HepG2 (cell line): ENCODE data around the gene TSHZ1. TPM values are rescaled to one million over a fixed set of nuclear protein-coding genes. Genes with fewer than 3 reads are reported as not detected.

ENCODE experiments used
- ATAC-seq: fragments of 200-7000 bp; cut with Tn5 transposase; 3 replicates; pipeline ENCODE4 v1.9.1; 2020; ENCODE audit warnings: mild to moderate bottlenecking, moderate library complexity
- BruUV-seq: library from RNA; stranded (reverse); fragments of 400-500 nt; replicated peaks from 2 replicates; lab custom pipeline; 2021; lab: Mats Ljungman, UMichigan
- CTCF ChIA-PET: fragments of 300-600 bp; formaldehyde crosslinking; extraction: SDS; loops from one replicate; lab custom pipeline; 2021; ENCODE audit warnings: low total read pairs, inconsistent platforms, low intra/inter-chr PET ratio; lab: Yijun Ruan, JAX
- POLR2A ChIA-PET: fragments of 350-600 bp; sonication (Branson Sonifier 250); formaldehyde crosslinking; loops from one replicate; lab custom pipeline; 2020; ENCODE audit warnings: antibody characterized with exemption, inconsistent platforms; lab: Yijun Ruan, JAX
- DNase-seq: peaks from one replicate; pipeline ENCODE4 v3.0.0-alpha.2; 2015; ENCODE audit warnings: low spot score
- FAIRE-seq: peaks from 3 replicates; lab custom pipeline; 2011; peaks lifted over from hg19 to GRCh38; lab: Jason Lieb, UNC
- H2AFZ ChIP-seq: one replicate; pipeline ENCODE4 v1.6.1; 2011; ENCODE audit warnings: low read length, inconsistent platforms
- H3K27ac ChIP-seq: fragments of 300-600 bp; 3 replicates; pipeline ENCODE4 v1.8.0; 2011; ENCODE audit warnings: mixed run types, mild to moderate bottlenecking, mixed read lengths, low read length, inconsistent platforms; ENCODE audit not compliant: insufficient read depth; ENCODE audit errors: extremely low read length
- H3K27me3 ChIP-seq, 2 experiments: fragments of 200-600 bp in 1 of 2; 2 replicates in 1 of 2; 3 replicates in 1 of 2; pipeline versions ENCODE4 v1.6.0 to v1.8.0; 2011; ENCODE audit warnings: low read length in 2 of 2, mild to moderate bottlenecking in 2 of 2, moderate library complexity in 2 of 2, inconsistent platforms in 1 of 2; ENCODE audit not compliant: insufficient read depth in 2 of 2, control insufficient read depth in 1 of 2
- H3K36me3 ChIP-seq, 2 experiments: fragments of 200-600 bp in 1 of 2; replicated peaks in 1 of 2; 2 replicates in 1 of 2; 3 replicates in 1 of 2; pipeline versions ENCODE4 v1.5.1 to v1.8.0; 2011; ENCODE audit warnings: low read length in 2 of 2, inconsistent platforms in 1 of 2; ENCODE audit not compliant: insufficient read depth in 2 of 2, control insufficient read depth in 1 of 2
- H3K4me1 ChIP-seq: 2 replicates; pipeline ENCODE4 v1.5.1; 2012; ENCODE audit warnings: low read length, inconsistent platforms; ENCODE audit not compliant: insufficient read depth
- H3K4me2 ChIP-seq: 2 replicates; pipeline ENCODE4 v1.6.0; 2011; ENCODE audit warnings: low read depth, low read length, inconsistent platforms
- H3K4me3 ChIP-seq, 3 experiments: fragments of 200-600 bp in 1 of 3; sonication (generic), shearing (Covaris generic) in 1 of 3; replicated peaks in 1 of 3; 2 replicates each; pipeline ENCODE4 v1.5.1; 2011 to 2016; ENCODE audit warnings: low read length in 3 of 3, inconsistent platforms in 2 of 3, low read depth in 2 of 3, mild to moderate bottlenecking in 2 of 3, control low read depth in 1 of 3, mixed read lengths in 1 of 3; ENCODE audit not compliant: insufficient read depth in 1 of 3
- H3K79me2 ChIP-seq: one replicate; pipeline ENCODE4 v1.6.1; 2011; ENCODE audit warnings: low read length, inconsistent platforms; ENCODE audit not compliant: insufficient read depth
- H3K9ac ChIP-seq: 2 replicates; pipeline ENCODE4 v1.6.0; 2011; ENCODE audit warnings: mild to moderate bottlenecking, low read depth, low read length, inconsistent platforms; ENCODE audit not compliant: insufficient read depth
- H3K9me3 ChIP-seq: 2 replicates; pipeline ENCODE4 v1.5.1; 2012; ENCODE audit warnings: mild to moderate bottlenecking, low read length
- H4K20me1 ChIP-seq: 2 replicates; pipeline ENCODE4 v1.6.0; 2011; ENCODE audit warnings: inconsistent platforms, mild to moderate bottlenecking, low read length, moderate library complexity; ENCODE audit not compliant: insufficient read depth
- NCOA5 ChIP-seq: sonication (generic); formaldehyde crosslinking; IDR thresholded peaks from 2 replicates; pipeline ENCODE4 v1.4.0; 2020; ENCODE audit warnings: missing genetic modification reagents
- NR3C1 ChIP-seq: sonication (generic); formaldehyde crosslinking; IDR thresholded peaks from 2 replicates; pipeline ENCODE4 v1.4.0; 2020; ENCODE audit warnings: missing genetic modification reagents
- ZBTB1 ChIP-seq: sonication (generic); formaldehyde crosslinking; IDR thresholded peaks from 2 replicates; pipeline ENCODE4 v1.4.0; 2020; ENCODE audit warnings: missing genetic modification reagents, borderline replicate concordance
- ZFX ChIP-seq: sonication (generic); formaldehyde crosslinking; IDR thresholded peaks from 2 replicates; pipeline ENCODE4 v1.4.0; 2020; ENCODE audit warnings: mild to moderate bottlenecking, low read depth, missing genetic modification reagents, moderate library complexity
- ZNF766 ChIP-seq: sonication (generic); formaldehyde crosslinking; IDR thresholded peaks from 2 replicates; pipeline ENCODE4 v1.5.0; 2020; ENCODE audit warnings: missing genetic modification reagents, borderline replicate concordance
- WGBS: methylation state at CpG from one replicate; pipeline ENCODE4 v1.1.6; 2017; ENCODE audit warnings: low lambda C conversion rate; 5-methylcytosine and 5-hydroxymethylcytosine counted together
- in situ Hi-C: cut with HindIII; loops from 2 replicates; pipeline ENCODE4 v1.10.0; 2017; ENCODE audit warnings: low pct_unique_long_range_greater_than_20kb; ENCODE audit not compliant: extremely low pct_ligation_motif_present
- intact Hi-C: fragments of 100-400 bp; cut with micrococcal nuclease; formaldehyde crosslinking; loops from one replicate; pipeline ENCODE4 v1.10.0; 2022; ENCODE audit not compliant: unreplicated experiment
- polyA plus RNA-seq, 8 experiments: library from polyadenylated mRNA; depleted of rRNA in 3 of 8; stranded (reverse) in 7 of 8; unstranded in 1 of 8; fragments of >200 nt; fragmentation: Illumina TruSeq in 4 of 8; extraction: Trizol in 4 of 8; gene quantifications; 2 replicates each; pipeline versions ENCODE4 v1.2.1 to v1.2.3, GENCODE V29; 2011 to 2016; ENCODE audit warnings: low read depth in 4 of 8, missing spikeins in 1 of 8, mixed read lengths in 1 of 8; ENCODE audit not compliant: insufficient read depth in 1 of 8
- total RNA-seq, 5 experiments: library from RNA; depleted of rRNA; stranded (reverse); fragments of >200 nt; fragmentation: Illumina TruSeq; extraction: Trizol; gene quantifications; 2 replicates each; pipeline ENCODE4 v1.2.3, GENCODE V29; 2016; ENCODE audit warnings: low read depth in 1 of 5
- TF ChIP-seq, protein P1 (sequence below): sonication (generic); formaldehyde crosslinking; IDR thresholded peaks from 2 replicates; pipeline ENCODE4 v1.4.0; 2020; ENCODE audit warnings: missing genetic modification reagents, borderline replicate concordance
- TF ChIP-seq, protein P2 (sequence below): sonication (generic); formaldehyde crosslinking; IDR thresholded peaks from 2 replicates; pipeline ENCODE4 v1.9.0; 2021; ENCODE audit warnings: missing genetic modification reagents, borderline replicate concordance

Gene TSHZ1
- total and polyA plus RNA-seq, 2 of the 13 experiments (the other 11 are each of a cell fraction or from before 2014, with no cell fraction given) = 2.5 to 2.7 TPM

DNA sequence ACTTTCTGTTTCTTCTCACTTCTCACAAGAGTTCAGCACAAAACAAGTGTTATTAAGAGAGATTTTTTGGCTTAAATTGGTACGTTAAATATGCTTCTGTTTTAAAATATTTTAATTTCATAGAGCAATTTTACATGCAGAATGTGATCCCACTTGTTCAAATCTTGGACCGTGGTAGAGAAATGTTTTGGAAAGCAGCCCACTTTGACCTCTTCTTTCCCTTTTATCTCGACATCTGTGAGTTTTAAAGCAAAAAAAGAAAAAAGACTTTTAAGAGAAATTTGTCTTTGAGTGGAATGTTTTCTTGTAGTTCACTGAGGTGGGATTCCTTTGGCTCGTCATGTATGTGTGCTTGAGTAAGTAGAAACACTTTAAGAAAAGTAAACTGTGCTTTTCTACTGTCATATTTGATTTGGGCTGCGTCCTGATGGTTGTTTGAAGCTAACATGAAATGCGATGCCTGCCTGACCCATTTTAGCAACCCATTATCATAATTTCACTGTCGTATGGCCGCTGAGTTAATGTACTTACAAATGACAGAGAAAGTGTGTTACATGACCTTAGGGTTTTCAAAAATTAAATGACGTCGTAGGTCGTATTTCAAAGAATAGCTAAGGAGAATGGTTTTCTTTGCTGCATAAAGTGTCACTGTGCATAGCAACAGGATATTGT lies 54.5 kb downstream of the TSHZ1 start:
- ATAC-seq (no peak), DNase-seq (no peak), FAIRE-seq (no peak)
- no peak overlapping the region for H2AFZ ChIP-seq
- intact Hi-C loops = no loop called here
- POLR2A ChIA-PET = no interaction called here
- 0 out of 2 replicates have a peak, but pooled peaks cover 4% of the 10 kb centered on the region for H4K20me1 ChIP-seq
- H3K9me3 ChIP-seq = no peaks in the 10 kb centered on the region
- H3K4me3 ChIP-seq = no peak overlapping the region
- in situ Hi-C loops = no loop called here
- H3K36me3 ChIP-seq = no peaks in the 10 kb centered on the region; a peak in 2 of 5 replicates
- WGBS = 96% methylated on average over 11 of the region's 11 CpGs
- H3K79me2 ChIP-seq = no peaks in the 10 kb centered on the region
- no TSS peak for BruUV-seq
- H3K4me1 ChIP-seq = no peaks in the 10 kb centered on the region
- TF ChIP-seq, protein P1, sequence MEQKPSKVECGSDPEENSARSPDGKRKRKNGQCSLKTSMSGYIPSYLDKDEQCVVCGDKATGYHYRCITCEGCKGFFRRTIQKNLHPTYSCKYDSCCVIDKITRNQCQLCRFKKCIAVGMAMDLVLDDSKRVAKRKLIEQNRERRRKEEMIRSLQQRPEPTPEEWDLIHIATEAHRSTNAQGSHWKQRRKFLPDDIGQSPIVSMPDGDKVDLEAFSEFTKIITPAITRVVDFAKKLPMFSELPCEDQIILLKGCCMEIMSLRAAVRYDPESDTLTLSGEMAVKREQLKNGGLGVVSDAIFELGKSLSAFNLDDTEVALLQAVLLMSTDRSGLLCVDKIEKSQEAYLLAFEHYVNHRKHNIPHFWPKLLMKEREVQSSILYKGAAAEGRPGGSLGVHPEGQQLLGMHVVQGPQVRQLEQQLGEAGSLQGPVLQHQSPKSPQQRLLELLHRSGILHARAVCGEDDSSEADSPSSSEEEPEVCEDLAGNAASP = no peak
- TF ChIP-seq NR3C1 = no peak
- no peak for TF ChIP-seq ZNF766 (CRISPR knock-in tag)
- no peak for TF ChIP-seq ZBTB1 (CRISPR knock-in tag)
- TF ChIP-seq, protein P2, sequence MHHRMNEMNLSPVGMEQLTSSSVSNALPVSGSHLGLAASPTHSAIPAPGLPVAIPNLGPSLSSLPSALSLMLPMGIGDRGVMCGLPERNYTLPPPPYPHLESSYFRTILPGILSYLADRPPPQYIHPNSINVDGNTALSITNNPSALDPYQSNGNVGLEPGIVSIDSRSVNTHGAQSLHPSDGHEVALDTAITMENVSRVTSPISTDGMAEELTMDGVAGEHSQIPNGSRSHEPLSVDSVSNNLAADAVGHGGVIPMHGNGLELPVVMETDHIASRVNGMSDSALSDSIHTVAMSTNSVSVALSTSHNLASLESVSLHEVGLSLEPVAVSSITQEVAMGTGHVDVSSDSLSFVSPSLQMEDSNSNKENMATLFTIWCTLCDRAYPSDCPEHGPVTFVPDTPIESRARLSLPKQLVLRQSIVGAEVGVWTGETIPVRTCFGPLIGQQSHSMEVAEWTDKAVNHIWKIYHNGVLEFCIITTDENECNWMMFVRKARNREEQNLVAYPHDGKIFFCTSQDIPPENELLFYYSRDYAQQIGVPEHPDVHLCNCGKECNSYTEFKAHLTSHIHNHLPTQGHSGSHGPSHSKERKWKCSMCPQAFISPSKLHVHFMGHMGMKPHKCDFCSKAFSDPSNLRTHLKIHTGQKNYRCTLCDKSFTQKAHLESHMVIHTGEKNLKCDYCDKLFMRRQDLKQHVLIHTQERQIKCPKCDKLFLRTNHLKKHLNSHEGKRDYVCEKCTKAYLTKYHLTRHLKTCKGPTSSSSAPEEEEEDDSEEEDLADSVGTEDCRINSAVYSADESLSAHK (CRISPR knock-in tag) = no peak
- no peak for TF ChIP-seq NCOA5
- no peak for TF ChIP-seq ZFX
- H3K9ac ChIP-seq = no peak overlapping the region
- CTCF ChIA-PET = no interaction called here
- H3K27ac ChIP-seq = no peak overlapping the region
- no peaks in the 10 kb centered on the region for H3K27me3 ChIP-seq
- no peak overlapping the region for H3K4me2 ChIP-seq
